ENCODE results near the gene DCDC2C. TPM values are rescaled to one million over a fixed set of nuclear protein-coding genes. Genes with fewer than 3 reads are reported as not detected.
"Not testable (repeated sequence)": the region's sequence is repeated elsewhere in the genome, so short reads cannot be mapped to it uniquely, and the experiment has no call there.

Gene DCDC2C
- total RNA-seq, 2 donors from 2014 or later, result not detected

- Histone ChIP-seq H3K27ac (ENCODE audit: low read depth, low read length) (peak overlapping the region; percentile 51), H3K9ac (ENCODE audit: extremely low read depth, low read length, poor library complexity, severe bottlenecking) (no peak overlapping the region), H3K4me3 (ENCODE audit: low read length) (no peak overlapping the region), H3K4me1 (ENCODE audit: control insufficient read depth, insufficient read depth, low read length) (peaks cover 15% of the 10 kb centered on the region), H3K36me3 (ENCODE audit: control insufficient read depth, insufficient read depth, low read length) (no peaks in the 10 kb centered on the region), H3K9me3 (ENCODE audit: control insufficient read depth, low read length) (no peaks in the 10 kb centered on the region), H3K27me3 (ENCODE audit: control insufficient read depth, insufficient read depth, low read length, poor library complexity, severe bottlenecking) (no peaks in the 10 kb centered on the region)
- no peaks in the 10 kb centered on the region for H3K36me3 Mint-ChIP-seq (ENCODE audit: low read depth)
- peak; percentile 52 for DNase-seq
- peaks cover 38% of the 10 kb centered on the region for H3K4me1 Mint-ChIP-seq
- TF ChIP-seq, protein P1, sequence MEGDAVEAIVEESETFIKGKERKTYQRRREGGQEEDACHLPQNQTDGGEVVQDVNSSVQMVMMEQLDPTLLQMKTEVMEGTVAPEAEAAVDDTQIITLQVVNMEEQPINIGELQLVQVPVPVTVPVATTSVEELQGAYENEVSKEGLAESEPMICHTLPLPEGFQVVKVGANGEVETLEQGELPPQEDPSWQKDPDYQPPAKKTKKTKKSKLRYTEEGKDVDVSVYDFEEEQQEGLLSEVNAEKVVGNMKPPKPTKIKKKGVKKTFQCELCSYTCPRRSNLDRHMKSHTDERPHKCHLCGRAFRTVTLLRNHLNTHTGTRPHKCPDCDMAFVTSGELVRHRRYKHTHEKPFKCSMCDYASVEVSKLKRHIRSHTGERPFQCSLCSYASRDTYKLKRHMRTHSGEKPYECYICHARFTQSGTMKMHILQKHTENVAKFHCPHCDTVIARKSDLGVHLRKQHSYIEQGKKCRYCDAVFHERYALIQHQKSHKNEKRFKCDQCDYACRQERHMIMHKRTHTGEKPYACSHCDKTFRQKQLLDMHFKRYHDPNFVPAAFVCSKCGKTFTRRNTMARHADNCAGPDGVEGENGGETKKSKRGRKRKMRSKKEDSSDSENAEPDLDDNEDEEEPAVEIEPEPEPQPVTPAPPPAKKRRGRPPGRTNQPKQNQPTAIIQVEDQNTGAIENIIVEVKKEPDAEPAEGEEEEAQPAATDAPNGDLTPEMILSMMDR (conservative IDR thresholded peaks at IDR 0.05), result no peak
- H3K27ac Mint-ChIP-seq, result no peak overlapping the region
- 90 to 93% methylated on average over 9 to 26 of the region's 26 CpGs for WGBS, 2 experiments (ENCODE audit: insufficient coverage in 1 of 2, insufficient read length in 1 of 2)
- no peaks in the 10 kb centered on the region for H3K27me3 Mint-ChIP-seq (ENCODE audit: insufficient read depth)
- no peaks in the 10 kb centered on the region for H3K9me3 Mint-ChIP-seq
- H3K4me3 Mint-ChIP-seq, result no peak overlapping the region
Measured at GRCh38 chr2:3659447-3660432, 43.6 kb upstream of the DCDC2C start.

DNA sequence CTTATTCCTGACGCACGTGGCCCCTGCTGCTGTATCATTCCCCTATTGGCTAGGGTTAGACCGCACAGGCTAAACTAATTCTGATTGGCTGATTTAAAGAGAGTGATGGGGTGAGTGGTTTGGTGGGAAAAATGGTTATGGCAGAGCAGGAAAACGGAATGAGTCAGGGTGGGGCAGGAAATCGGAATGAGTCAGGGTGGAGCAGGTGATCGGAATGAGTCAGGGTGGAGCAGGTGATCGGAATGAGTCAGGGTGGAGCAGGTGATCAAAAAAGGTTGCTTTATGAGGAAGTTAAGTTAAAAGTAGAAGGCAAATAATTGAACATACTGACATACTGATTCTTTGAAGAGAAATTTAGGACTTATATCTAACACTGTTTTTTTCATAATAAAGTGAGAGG, 42.7 kb upstream of the DCDC2C start:
- not testable (repeated sequence) for H3K36me3 Mint-ChIP-seq (ENCODE audit: low read depth); H3K9me3 ChIP-seq (ENCODE audit: control insufficient read depth, low read length); H3K27me3 Mint-ChIP-seq (ENCODE audit: insufficient read depth); H3K36me3 ChIP-seq (ENCODE audit: control insufficient read depth, insufficient read depth, low read length); H3K27me3 ChIP-seq (ENCODE audit: control insufficient read depth, insufficient read depth, low read length, poor library complexity, severe bottlenecking); H3K27ac Mint-ChIP-seq; DNase-seq; H3K27ac ChIP-seq (ENCODE audit: low read depth, low read length); H3K9me3 Mint-ChIP-seq; H3K4me3 ChIP-seq (ENCODE audit: low read length); H3K4me3 Mint-ChIP-seq; H3K9ac ChIP-seq (ENCODE audit: extremely low read depth, low read length, poor library complexity, severe bottlenecking)
- WGBS, 2 experiments (ENCODE audit: insufficient coverage in 1 of 2, insufficient read length in 1 of 2), result 84 to 96% methylated on average over 4 to 7 of the region's 7 CpGs
- peaks cover 15% of the 10 kb centered on the region for H3K4me1 ChIP-seq (ENCODE audit: control insufficient read depth, insufficient read depth, low read length)
- H3K4me1 Mint-ChIP-seq, result peaks cover 38% of the 10 kb centered on the region

DNA sequence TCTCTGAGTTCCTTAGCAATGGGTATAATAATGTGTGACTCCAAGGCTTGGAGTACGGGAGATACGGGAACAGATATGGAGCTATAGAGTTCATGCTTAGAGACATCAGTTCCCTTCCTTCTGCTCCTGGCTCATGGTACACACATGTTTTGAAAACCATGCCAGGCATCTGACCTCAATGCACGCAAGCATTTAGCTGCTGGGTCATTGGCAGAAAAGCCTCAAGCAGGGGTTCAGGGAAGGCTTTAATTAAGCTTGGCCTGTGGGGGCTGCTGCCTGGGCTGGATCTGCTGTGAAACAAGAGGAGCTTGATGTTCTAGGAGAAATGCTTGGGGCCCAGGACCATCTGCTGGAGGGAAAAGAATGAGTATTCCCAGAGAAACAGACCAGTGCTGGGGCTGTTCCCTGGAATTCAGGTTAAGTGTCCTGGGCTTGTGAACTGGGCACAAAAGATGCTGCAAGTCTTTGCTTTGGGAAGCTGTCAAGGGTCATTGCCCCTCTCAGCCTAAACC, 42.2 kb upstream of the DCDC2C start:
- H3K36me3 Mint-ChIP-seq (ENCODE audit: low read depth), result no peaks in the 10 kb centered on the region
- H3K9ac ChIP-seq (ENCODE audit: extremely low read depth, low read length, poor library complexity, severe bottlenecking), result no peak overlapping the region
- no peaks in the 10 kb centered on the region for H3K9me3 Mint-ChIP-seq
- no peaks in the 10 kb centered on the region for H3K27me3 Mint-ChIP-seq (ENCODE audit: insufficient read depth)
- peak overlapping the region; percentile 13 for H3K27ac Mint-ChIP-seq
- H3K4me3 ChIP-seq (ENCODE audit: low read length), result no peak overlapping the region
- H3K36me3 ChIP-seq (ENCODE audit: control insufficient read depth, insufficient read depth, low read length), result no peaks in the 10 kb centered on the region
- H3K27ac ChIP-seq (ENCODE audit: low read depth, low read length), result no peak overlapping the region
- WGBS, 2 experiments (ENCODE audit: insufficient coverage in 1 of 2, insufficient read length in 1 of 2), result 95 to 100% methylated on average over 3 of the region's 3 CpGs
- no peak for DNase-seq
- H3K4me1 ChIP-seq (ENCODE audit: control insufficient read depth, insufficient read depth, low read length), result peaks cover 15% of the 10 kb centered on the region
- H3K9me3 ChIP-seq (ENCODE audit: control insufficient read depth, low read length), result no peaks in the 10 kb centered on the region
- H3K27me3 ChIP-seq (ENCODE audit: control insufficient read depth, insufficient read depth, low read length, poor library complexity, severe bottlenecking), result no peaks in the 10 kb centered on the region
- H3K4me1 Mint-ChIP-seq, result peaks cover 38% of the 10 kb centered on the region
- H3K4me3 Mint-ChIP-seq, result no peak overlapping the region
- TF ChIP-seq, protein P1 (conservative IDR thresholded peaks at IDR 0.05), result no peak
